ENCODE data around the gene P2RY13. TPM values are rescaled to one million over a fixed set of nuclear protein-coding genes. Genes with fewer than 3 reads are reported as not detected.

P2RY13 gene
- total RNA-seq, 1 experiment from 2014 or later: not detected

- H3K4me1 Mint-ChIP-seq (ENCODE audit: insufficient read depth, unreplicated experiment): peaks cover 26% of the 10 kb centered on the region
- intact Hi-C loops (cut with micrococcal nuclease): no loop called here
- H3K9me3 Mint-ChIP-seq (ENCODE audit: unreplicated experiment): no peaks in the 10 kb centered on the region
- POLR2A ChIA-PET: interaction anchor here (0.7 to 7.2 kb wide), 10 partner anchors 8 to 1857 kb away, joined by 3 to 341 read pairs (median 6); no protein-coding TSS in a partner anchor
- CTCF ChIA-PET: interaction anchor here (3.5 to 4.6 kb wide), 2 partner anchors 10 to 13 kb away, joined by 17 to 29 read pairs; no protein-coding TSS in a partner anchor
- TF ChIP-seq CTCF (IDR thresholded peaks at IDR 0.05; ENCODE audit: unreplicated experiment): no peak
- H3K27me3 Mint-ChIP-seq (ENCODE audit: insufficient read depth, unreplicated experiment): no peaks in the 10 kb centered on the region
- no peak for DNase-seq (ENCODE audit: unreplicated experiment)
- peak overlapping the region; percentile 94 for H3K27ac Mint-ChIP-seq (ENCODE audit: low read depth, unreplicated experiment)
- no TSS peak for BruUV-seq (replicated peaks)
- peaks cover 30% of the 10 kb centered on the region for H3K36me3 Mint-ChIP-seq (ENCODE audit: insufficient read depth, unreplicated experiment)
- H3K4me3 Mint-ChIP-seq (ENCODE audit: unreplicated experiment): peak overlapping the region; percentile 80
These were observed 14.2 kb downstream of the P2RY13 start for GRCh38 chr3:151315136-151315535.

- Mint-ChIP-seq H3K4me3 (ENCODE audit: unreplicated experiment) (peak overlapping the region; percentile 80), H3K9me3 (ENCODE audit: unreplicated experiment) (no peaks in the 10 kb centered on the region), H3K27me3 (ENCODE audit: insufficient read depth, unreplicated experiment) (no peaks in the 10 kb centered on the region), H3K36me3 (ENCODE audit: insufficient read depth, unreplicated experiment) (peaks cover 35% of the 10 kb centered on the region), H3K4me1 (ENCODE audit: insufficient read depth, unreplicated experiment) (peaks cover 26% of the 10 kb centered on the region), H3K27ac (ENCODE audit: low read depth, unreplicated experiment) (peak overlapping the region; percentile 94)
- DNase-seq (ENCODE audit: unreplicated experiment): no peak
- no peak for TF ChIP-seq CTCF (IDR thresholded peaks at IDR 0.05; ENCODE audit: unreplicated experiment)
- BruUV-seq (replicated peaks): no TSS peak
- CTCF ChIA-PET: interaction anchor here (3.5 to 4.6 kb wide), 2 partner anchors 9 to 14 kb away, joined by 17 to 29 read pairs; no protein-coding TSS in a partner anchor
- POLR2A ChIA-PET: interaction anchor here (0.7 to 7.2 kb wide), 5 partner anchors 8 to 1858 kb away, joined by 3 to 341 read pairs (median 7); no protein-coding TSS in a partner anchor
- intact Hi-C loops (cut with micrococcal nuclease): no loop called here
These were observed 14.8 kb downstream of the P2RY13 start for GRCh38 chr3:151314593-151314992.

- ChIA-PET POLR2A (interaction anchor here (0.6 to 7.2 kb wide), 8 partner anchors 7 to 768 kb away, joined by 3 to 341 read pairs (median 4); partner anchors contain the start of gene SERP1), CTCF (interaction anchor here (0.6 to 4.6 kb wide), 5 partner anchors 9 to 94 kb away, joined by 4 to 29 read pairs (median 6); no protein-coding TSS in a partner anchor)
- Mint-ChIP-seq H3K9me3 (ENCODE audit: unreplicated experiment) (no peaks in the 10 kb centered on the region), H3K27me3 (ENCODE audit: insufficient read depth, unreplicated experiment) (no peaks in the 10 kb centered on the region), H3K27ac (ENCODE audit: low read depth, unreplicated experiment) (peak overlapping the region; percentile 94), H3K4me3 (ENCODE audit: unreplicated experiment) (peak overlapping the region; percentile 80), H3K4me1 (ENCODE audit: insufficient read depth, unreplicated experiment) (peaks cover 28% of the 10 kb centered on the region), H3K36me3 (ENCODE audit: insufficient read depth, unreplicated experiment) (peaks cover 40% of the 10 kb centered on the region)
- BruUV-seq (replicated peaks): no TSS peak
- intact Hi-C loops (cut with micrococcal nuclease): no loop called here
- TF ChIP-seq CTCF (IDR thresholded peaks at IDR 0.05; ENCODE audit: unreplicated experiment): no peak
- DNase-seq (ENCODE audit: unreplicated experiment): no peak
These were observed 15.2 kb downstream of the P2RY13 start for GRCh38 chr3:151314137-151314536.

- no TSS peak for BruUV-seq (replicated peaks)
- CTCF ChIA-PET: interaction anchor here (0.6 to 4.6 kb wide), 6 partner anchors 8 to 145 kb away, joined by 3 to 29 read pairs (median 5); no protein-coding TSS in a partner anchor
- no peak for DNase-seq (ENCODE audit: unreplicated experiment)
- H3K27ac Mint-ChIP-seq (ENCODE audit: low read depth, unreplicated experiment): no peak overlapping the region
- TF ChIP-seq CTCF (IDR thresholded peaks at IDR 0.05; ENCODE audit: unreplicated experiment): no peak
- H3K27me3 Mint-ChIP-seq (ENCODE audit: insufficient read depth, unreplicated experiment): no peaks in the 10 kb centered on the region
- H3K36me3 Mint-ChIP-seq (ENCODE audit: insufficient read depth, unreplicated experiment): peaks cover 49% of the 10 kb centered on the region
- POLR2A ChIA-PET: interaction anchor here (0.5 to 7.2 kb wide), 6 partner anchors 6 to 840 kb away, joined by 3 to 341 read pairs (median 4); partner anchors contain the start of gene P2RY13
- H3K4me1 Mint-ChIP-seq (ENCODE audit: insufficient read depth, unreplicated experiment): peaks cover 32% of the 10 kb centered on the region
- H3K4me3 Mint-ChIP-seq (ENCODE audit: unreplicated experiment): no peak overlapping the region
- H3K9me3 Mint-ChIP-seq (ENCODE audit: unreplicated experiment): no peaks in the 10 kb centered on the region
- intact Hi-C loops (cut with micrococcal nuclease): no loop called here
These were observed 16.4 kb downstream of the P2RY13 start for GRCh38 chr3:151312972-151313371.
